GM21723 (cell line): ENCODE measurements around the gene SUSD4.
"Not testable (repeated sequence)": the region's sequence is repeated elsewhere in the genome, so short reads cannot be mapped to it uniquely, and the experiment has no call there.

Source experiments
- ATAC-seq: cut with Tn5 transposase; IDR thresholded peaks from one replicate; pipeline ENCODE4 v1.9.1; 2021; ENCODE audit warnings: mild to moderate bottlenecking, moderate library complexity; ENCODE audit not compliant: unreplicated experiment

The SUSD4 gene

GRCh38 chr1:223363856-223364684 lies at the start of gene SUSD4:
Gene SUSD4, minus strand, starts transcription at chr1:223364176. Its CDS starts 751 bp downstream, at chr1:223363425.
- peak; percentile 65 for ATAC-seq

- ATAC-seq: no peak
Observed at GRCh38 chr1:223413216-223413615, 49.2 kb upstream of the SUSD4 start.

GRCh38 chr1:223411710-223412109 lies 47.7 kb upstream of the SUSD4 start:
- no peak for ATAC-seq

- no peak for ATAC-seq
Observed at GRCh38 chr1:223411309-223411708, 47.3 kb upstream of the SUSD4 start.

GRCh38 chr1:223410036-223410435 lies 46.1 kb upstream of the SUSD4 start:
- no peak for ATAC-seq

GRCh38 chr1:223405507-223405906 lies 41.5 kb upstream of the SUSD4 start:
- no peak for ATAC-seq

DNA sequence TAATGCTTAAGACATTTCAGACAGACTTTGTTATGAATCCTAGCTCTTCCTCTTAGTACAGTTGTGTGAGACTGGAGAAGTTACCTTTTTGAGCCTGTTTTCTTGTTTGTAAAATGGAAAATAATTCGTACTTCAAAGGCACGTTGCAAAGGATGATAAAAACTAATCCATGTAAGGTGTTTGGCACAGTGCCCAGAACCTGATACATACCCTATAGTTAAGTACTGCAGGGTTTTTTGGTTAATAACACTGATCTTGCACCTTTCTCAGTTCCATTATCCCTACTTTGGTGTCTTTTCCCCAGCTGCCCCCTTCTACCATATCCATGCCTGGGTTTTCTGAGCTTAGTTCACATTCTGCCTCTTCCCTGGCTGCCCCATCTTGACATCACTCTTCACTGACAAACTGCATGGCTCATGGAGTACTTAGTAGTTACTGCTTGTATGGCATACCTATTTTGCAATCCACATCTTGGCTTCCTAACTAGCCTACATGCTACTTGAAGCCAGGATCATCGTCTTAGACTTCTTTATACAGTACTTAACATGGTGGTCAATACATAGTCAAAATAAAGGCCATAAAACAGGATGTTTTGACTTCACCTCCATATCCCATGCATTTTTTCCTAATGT lies 39.3 kb upstream of the SUSD4 start:
- ATAC-seq: no peak

DNA sequence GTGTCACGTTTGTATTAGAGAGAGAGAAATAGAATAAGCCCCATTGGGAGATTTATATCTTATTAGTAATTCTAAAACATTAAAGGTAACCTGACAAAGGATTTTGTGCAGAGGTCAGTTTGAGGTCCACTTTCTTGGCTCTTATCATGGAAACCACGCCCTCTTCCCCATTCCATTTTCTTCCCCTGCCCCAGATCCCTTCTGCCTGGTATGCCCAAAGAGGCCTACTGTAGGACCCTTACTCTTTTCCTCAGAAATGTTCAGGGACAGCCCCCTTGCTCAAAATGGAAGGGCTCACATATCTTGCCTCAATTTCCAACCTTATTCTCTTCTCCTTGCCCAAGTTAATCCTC lies 38.8 kb upstream of the SUSD4 start:
- ATAC-seq: no peak

DNA sequence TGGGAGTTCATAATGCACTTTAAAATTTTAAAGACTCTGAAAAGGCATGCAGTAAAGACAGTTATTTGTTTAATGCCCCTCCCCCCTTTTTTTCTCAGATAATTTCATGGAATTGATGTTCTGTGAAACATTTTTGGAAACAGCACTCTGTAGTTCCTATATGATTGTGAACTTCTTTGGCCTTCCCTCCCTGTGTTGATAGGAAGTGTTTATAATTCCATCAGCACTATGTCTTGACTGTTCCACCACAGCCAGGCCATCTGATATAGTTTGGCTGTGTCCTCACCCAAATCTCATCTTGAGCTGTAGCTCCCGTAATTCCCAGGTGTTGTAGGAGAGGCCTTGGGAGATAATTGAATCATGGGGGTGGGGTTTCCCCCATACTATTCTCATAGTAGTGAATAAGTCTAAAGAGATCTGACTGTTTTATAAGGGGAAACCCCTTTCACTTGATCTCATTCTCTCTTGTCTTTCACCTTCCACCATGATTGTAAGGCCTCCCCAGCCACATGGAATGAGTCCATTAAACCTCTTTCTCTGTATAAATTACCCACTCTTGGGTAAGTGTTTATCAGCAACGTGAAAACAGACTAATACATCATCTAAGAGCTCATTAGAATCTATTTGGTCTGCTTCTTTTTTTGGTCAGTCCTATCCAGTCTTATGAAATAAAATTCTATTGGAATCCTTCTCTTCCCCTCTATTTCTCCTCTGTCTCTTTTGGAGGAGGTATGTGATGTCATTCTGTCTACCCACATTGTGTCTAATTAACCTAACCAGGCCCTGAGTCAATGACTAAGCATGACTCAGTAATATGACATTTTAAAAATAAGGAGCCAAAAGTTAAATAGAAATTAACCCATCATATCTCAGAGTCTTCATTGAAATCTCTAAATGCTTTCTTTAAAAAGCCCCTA lies 38.2 kb upstream of the SUSD4 start:
- no peak for ATAC-seq

DNA sequence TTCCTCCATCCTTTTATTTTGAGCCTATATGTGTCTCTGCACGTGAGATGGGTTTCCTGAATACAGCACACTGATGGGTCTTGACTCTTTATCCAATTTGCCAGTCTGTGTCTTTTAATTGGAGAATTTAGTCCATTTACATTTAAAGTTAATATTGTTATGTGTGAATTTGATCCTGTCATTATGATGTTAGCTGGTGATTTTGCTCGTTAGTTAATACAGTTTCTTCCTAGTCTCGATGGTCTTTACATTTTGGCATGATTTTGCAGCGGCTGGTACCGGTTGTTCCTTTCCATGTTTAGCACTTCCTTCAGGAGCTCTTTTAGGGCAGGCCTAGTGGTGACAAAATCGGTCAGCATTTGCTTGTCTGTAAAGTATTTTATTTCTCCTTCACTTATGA lies 35.4 kb upstream of the SUSD4 start:
- ATAC-seq: not testable (repeated sequence)

DNA sequence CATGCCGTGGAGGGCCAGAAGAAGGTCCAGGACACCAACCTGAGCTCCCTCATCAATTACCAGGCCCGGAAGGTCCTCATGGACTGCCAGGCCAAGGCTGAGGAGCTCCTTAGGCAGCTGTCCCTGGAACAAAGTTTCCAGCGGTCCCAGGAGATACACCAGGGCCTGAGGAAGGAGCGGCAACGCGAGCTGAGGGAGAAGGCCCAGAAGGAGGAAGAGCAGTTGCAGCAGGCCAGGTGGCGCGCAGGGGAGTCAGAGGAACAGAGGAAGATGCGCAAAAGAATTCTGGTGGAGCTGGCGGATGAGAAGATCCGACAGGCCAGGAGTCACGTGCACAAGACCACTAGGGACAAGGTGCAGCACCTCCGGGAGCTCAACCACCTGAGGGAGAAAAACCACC lies 30.7 kb upstream of the SUSD4 start:
- ATAC-seq: no peak

DNA sequence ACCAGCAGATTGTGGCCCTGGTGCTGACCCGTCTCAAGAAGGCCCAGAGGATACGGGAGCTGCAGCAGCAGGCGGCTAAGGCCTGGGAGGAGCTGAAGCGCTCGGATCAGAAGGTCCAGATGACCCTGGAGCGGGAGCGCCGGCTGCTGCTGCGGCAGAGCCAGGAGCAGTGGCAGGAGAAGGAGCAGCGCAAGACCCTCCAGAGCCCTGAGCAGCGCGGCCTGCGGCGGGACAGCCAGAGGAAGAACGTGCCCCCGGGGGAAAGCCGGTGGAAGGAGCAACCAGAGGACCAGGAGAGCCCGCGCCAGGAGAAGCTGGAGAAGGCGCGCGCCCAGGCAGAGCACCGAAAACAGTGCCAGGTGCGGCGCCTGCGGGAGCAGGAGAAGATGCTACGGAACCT lies 30.3 kb upstream of the SUSD4 start:
- ATAC-seq: no peak

DNA sequence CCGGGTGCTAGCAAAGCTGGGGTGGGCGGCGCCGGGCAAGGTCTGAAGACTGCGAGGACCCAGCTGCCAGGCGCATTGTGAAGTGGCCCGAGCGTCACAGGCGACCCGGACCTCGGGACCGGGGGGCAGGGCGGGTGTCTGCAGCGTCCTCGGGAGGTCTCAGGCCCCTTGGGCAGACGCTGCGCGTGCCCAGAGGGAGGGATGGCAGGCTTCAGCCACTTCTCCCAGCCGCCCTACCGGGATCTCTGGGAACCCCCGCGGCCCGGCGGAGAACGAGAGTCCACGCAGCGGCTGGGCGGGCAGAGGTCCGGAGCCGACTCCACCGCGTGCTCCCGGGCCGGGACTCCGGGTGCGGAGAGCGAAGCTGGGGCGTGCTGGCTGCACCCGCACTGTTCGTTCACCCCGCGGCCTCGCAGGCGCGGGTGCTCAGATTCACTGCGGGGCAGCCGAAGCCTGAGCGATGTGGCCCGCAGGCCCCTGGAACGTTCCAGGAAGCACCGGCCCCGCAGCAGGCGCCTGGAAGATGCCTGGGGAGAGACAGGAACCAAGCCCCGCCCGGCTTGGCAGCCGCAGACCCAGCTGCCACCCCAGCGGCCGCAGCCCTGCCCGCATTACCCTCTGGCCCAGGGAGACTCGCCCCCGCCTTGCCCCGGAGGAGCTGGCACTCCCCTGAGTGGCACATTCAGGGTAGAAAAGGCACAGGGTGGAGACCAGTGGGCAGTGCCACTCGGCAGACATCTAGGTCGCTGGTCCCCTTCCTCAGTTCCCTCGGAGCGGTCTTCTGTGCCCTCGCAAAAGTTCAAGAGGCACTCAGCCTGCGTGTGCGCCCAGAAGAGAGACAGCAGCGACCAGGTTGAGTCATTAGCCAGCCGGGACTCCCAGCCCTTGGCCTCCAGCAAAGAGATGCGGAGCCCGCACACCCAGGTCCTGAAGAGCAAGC lies 29.6 kb upstream of the SUSD4 start, which contains the start of gene CCDC185:
Gene CCDC185 (plus strand): TSS at position 141 of the 940 bp plus-strand sequence. CDS start 61 bp downstream, at position 202.
- ATAC-seq: no peak

GRCh38 chr1:223390618-223391017 lies 26.6 kb upstream of the SUSD4 start:
- ATAC-seq: no peak

- ATAC-seq: no peak
Observed at GRCh38 chr1:223386013-223386412, 22.0 kb upstream of the SUSD4 start.

DNA sequence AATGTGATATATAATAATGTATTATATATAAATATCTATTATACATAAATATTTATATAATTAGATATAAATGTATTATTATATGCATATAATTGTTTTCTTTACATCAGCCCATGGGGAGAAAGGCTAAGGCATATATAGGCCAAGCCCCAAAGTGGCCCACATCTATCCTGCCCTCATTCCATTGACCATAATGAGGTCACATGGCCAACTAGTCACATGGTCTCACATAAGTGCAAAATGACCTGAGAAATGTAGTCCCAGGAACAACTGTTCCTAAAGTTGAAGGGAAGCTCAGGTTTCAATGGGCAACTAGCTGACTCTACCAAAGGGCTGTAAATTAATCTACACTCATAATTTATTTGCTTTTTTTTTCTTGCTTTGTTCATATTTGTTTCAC lies 14.8 kb upstream of the SUSD4 start:
- ATAC-seq: no peak

DNA sequence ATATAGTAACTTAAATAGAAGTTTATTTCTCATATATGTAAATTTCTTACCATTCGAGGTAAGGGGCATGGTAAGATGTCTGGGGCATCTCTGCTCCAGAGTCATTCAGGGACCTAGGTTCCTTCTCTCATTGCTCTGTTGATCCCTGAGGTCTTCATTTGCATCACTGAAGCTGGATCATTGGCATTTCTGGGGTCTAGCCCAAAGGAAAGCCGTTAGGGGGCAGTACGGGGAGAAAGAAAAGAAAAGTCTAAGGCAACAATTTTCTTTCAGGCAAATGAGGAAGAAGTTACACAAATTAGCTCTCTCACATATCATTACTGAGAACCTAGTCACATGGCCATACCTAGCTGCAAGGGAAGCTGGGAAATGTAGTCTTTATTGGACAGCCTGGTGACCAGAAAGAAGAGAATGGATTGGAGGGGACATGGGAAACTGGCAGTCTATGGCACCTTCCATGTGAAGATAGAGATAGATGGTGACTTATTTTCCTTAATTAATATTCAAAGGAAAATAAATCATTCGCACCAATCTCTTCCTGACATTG lies 10.2 kb upstream of the SUSD4 start:
- ATAC-seq: no peak

DNA sequence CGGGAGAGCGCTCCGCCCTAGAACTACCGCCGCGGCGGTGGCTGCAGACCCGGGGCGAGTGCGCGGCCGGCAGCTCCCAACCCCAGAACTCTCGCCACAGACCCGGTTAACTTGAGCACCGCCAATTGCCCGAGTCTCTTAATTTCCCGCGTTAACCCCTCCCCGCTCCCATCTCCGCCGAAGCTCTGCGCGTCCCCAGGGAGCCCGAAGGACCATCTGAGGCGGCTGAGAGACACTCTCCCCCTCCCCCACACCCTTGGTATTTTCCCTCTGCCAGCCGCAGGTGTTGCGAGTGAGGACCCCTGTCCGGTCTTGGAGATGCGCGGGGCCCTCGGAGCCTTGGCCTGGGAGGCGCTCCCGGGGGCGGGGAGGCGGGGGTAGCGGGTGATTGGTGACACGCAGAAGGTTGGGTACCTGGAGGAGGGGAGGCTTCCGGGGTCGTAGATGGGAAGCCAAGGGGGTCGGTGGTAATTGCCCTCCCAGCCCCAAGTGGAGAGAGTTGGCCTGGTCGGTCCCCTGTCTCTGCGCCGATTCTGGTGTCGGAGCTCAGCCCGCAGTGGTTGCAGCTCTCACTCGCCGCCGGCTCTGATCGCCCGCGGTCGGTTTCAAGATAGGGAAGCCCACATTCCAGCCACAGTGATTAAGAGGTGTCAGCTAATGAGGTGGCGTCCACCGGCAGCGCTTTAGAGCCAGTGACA lies 858 bp upstream of the SUSD4 start:
- peak; percentile 30 for ATAC-seq
